Lung (tissue), 12 donors: ENCODE results near the gene ZFP91. TPM values are rescaled to one million over a fixed set of nuclear protein-coding genes. Genes with fewer than 3 reads are reported as not detected.

Experiments
- ATAC-seq: fragments of 200-7000 bp; cut with Tn5 transposase; one replicate; pipeline ENCODE4 v1.9.1; 2020; ENCODE audit warnings: moderate number of reproducible peaks; ENCODE audit not compliant: insufficient read depth, low FRiP score
- DNase-seq, 3 donors: peaks; one replicate each; pipeline ENCODE4 v3.0.0-alpha.2; 2013 to 2017
- H3K27ac ChIP-seq, 2 donors: one replicate each; pipeline ENCODE4 v1.5.1; 2013; ENCODE audit warnings: mild to moderate bottlenecking in 2 of 2, moderate library complexity in 2 of 2, control low read depth in 1 of 2, inconsistent platforms in 1 of 2, low read depth in 1 of 2, low read length in 1 of 2
- H3K27me3 ChIP-seq, 3 donors: one replicate each; pipeline ENCODE4 v1.5.1; 2013; ENCODE audit warnings: low read length in 2 of 3; ENCODE audit not compliant: control insufficient read depth in 3 of 3, insufficient read depth in 3 of 3
- H3K36me3 ChIP-seq, 4 donors: one replicate each; pipeline ENCODE4 v1.5.1; 2013; ENCODE audit warnings: low read length in 4 of 4, mild to moderate bottlenecking in 1 of 4, moderate library complexity in 1 of 4; ENCODE audit not compliant: control insufficient read depth in 4 of 4, insufficient read depth in 4 of 4
- H3K4me1 ChIP-seq, 5 donors: one replicate each; pipeline ENCODE4 v1.5.1; 2013; ENCODE audit warnings: low read length in 5 of 5, mild to moderate bottlenecking in 2 of 5, moderate library complexity in 1 of 5; ENCODE audit not compliant: control insufficient read depth in 5 of 5, insufficient read depth in 5 of 5
- H3K4me3 ChIP-seq: one replicate; pipeline ENCODE4 v1.5.1; 2013; ENCODE audit warnings: mild to moderate bottlenecking, control low read depth, moderate library complexity
- H3K9ac ChIP-seq, 2 donors: one replicate each; pipeline ENCODE4 v1.5.1; 2013; ENCODE audit warnings: low read length in 2 of 2, control low read depth in 1 of 2; ENCODE audit not compliant: insufficient read depth in 1 of 2
- H3K9me3 ChIP-seq, 4 donors: one replicate each; pipeline ENCODE4 v1.5.1; 2013; ENCODE audit warnings: low read length in 3 of 4, mild to moderate bottlenecking in 1 of 4, moderate library complexity in 1 of 4; ENCODE audit not compliant: control insufficient read depth in 4 of 4, insufficient read depth in 3 of 4
- CTCF ChIP-seq: IDR thresholded peaks from 2 replicates; pipeline ENCODE4 v1.5.1; 2012; ENCODE audit warnings: mild to moderate bottlenecking; ENCODE audit errors: control extremely low read depth, extremely low read depth
- WGBS, 2 donors: extraction: QIAGEN DNeasy Blood & Tissue Kit; methylation state at CpG; one replicate each; pipeline ENCODE4 v1.1.7; 2013; 5-methylcytosine and 5-hydroxymethylcytosine counted together
- polyA plus RNA-seq, 2 donors: library from polyadenylated mRNA; stranded (reverse); fragments of 200-250 nt; gene quantifications; one replicate each; pipeline ENCODE4 v1.2.1, GENCODE V29; 2013
- total RNA-seq, 2 donors: library from RNA; depleted of rRNA in 1 of 2; stranded (reverse); fragments of >200 nt in 1 of 2; gene quantifications; one replicate each; pipeline ENCODE4 v1.2.1, GENCODE V29; 2014 to 2021
- donor health status: control.
- donor health status: control.
- donor health status: Bipolar disorder and iron deficiency.
- donor health status: healthy.
- donor health status: DM: yes; HTN: yes; CAD: no.

Gene ZFP91
- total and polyA plus RNA-seq, 4 donors, result 11.1 to 47.0 (median 31.2) TPM

DNA sequence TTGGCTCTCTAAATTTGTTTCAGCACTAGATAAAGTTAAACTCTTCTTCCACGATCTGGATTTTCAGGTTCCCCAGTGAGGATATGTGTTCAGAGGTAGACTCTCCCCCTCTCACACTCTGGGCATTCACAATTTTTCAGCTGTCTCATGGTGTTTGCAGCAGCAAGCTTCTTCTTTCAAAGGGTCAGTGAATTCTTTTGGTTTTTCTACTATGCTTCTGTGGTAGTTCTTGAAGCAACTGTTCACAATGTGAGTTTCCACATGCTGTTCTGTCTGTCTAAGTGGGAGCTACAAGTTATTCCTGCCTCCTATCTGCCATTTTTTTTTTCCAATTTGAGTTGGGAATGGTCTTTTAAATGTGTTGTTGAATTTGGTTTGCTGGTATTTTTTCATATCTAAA is 69.0 kb downstream of the ZFP91 start:
- Histone ChIP-seq H3K4me1 (peaks cover 0 to 4% (median 0%) of the 10 kb centered on the region in 5 donors), H3K9ac (no peak overlapping the region), H3K27ac (no peak overlapping the region), H3K36me3 (no peaks in the 10 kb centered on the region), H3K4me3 (no peak overlapping the region), H3K27me3 (no peaks in the 10 kb centered on the region), H3K9me3 (peaks cover 0 to 13% (median 1%) of the 10 kb centered on the region in 4 donors)
- ATAC-seq, result no peak
- TF ChIP-seq CTCF, result no peak
- WGBS, 2 donors, result 61 to 81% methylated on average over 1 of the region's 1 CpG
- DNase-seq, result no peak

GRCh38 chr11:58649623-58650022 is 70.8 kb downstream of the ZFP91 start:
- no peak for DNase-seq
- TF ChIP-seq CTCF, result no peak

DNA sequence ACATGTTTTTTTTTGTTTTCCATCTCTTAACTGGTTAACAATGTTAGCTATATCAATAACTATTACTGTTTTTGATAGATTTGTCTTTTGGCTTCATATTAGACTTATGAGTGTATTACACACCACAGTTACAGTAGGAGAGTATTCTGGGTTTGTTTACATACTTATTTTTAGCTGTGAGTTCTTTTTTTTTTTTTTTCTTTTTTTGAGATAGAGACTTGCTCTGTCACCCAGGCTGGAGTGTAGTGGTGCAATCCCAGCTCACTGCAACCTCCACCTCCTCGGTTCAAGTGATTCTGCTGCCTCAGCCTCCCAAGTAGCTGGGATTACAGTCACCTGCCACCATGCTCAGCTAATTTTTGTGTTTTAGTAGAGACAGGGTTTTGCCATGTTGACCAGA is 71.6 kb downstream of the ZFP91 start:
- WGBS, 2 donors, result 54 to 86% methylated on average over 1 of the region's 1 CpG
- H3K4me3 ChIP-seq, result no peak overlapping the region
- DNase-seq (no peak), ATAC-seq (no peak)
- H3K9ac ChIP-seq, result no peak overlapping the region
- peaks cover 0 to 4% (median 0%) of the 10 kb centered on the region in 5 donors for H3K4me1 ChIP-seq
- no peak overlapping the region for H3K27ac ChIP-seq
- H3K27me3 ChIP-seq, result no peaks in the 10 kb centered on the region
- peaks cover 0 to 11% (median 1%) of the 10 kb centered on the region in 4 donors for H3K9me3 ChIP-seq
- no peak for TF ChIP-seq CTCF
- no peaks in the 10 kb centered on the region for H3K36me3 ChIP-seq

More at GRCh38 chr11:58649623-58650022, 70.8 kb downstream of the ZFP91 start:
- no peaks in the 10 kb centered on the region for H3K27me3 ChIP-seq
- H3K9ac ChIP-seq, result no peak overlapping the region
- H3K4me3 ChIP-seq, result no peak overlapping the region
- H3K9me3 ChIP-seq, result peaks cover 0 to 13% (median 1%) of the 10 kb centered on the region in 4 donors
- no peaks in the 10 kb centered on the region for H3K36me3 ChIP-seq
- H3K4me1 ChIP-seq, result peaks cover 0 to 4% (median 0%) of the 10 kb centered on the region in 5 donors
- no peak for ATAC-seq
- no peak overlapping the region for H3K27ac ChIP-seq

GRCh38 chr11:58652726-58653280 is 73.9 kb downstream of the ZFP91 start:
- no peak overlapping the region for H3K27ac ChIP-seq
- 71% methylated on average over 2 of the region's 2 CpGs for WGBS, 2 donors
- H3K9me3 ChIP-seq, result no peaks in the 10 kb centered on the region
- H3K36me3 ChIP-seq, result no peaks in the 10 kb centered on the region
- DNase-seq (no peak), ATAC-seq (no peak)
- no peak overlapping the region for H3K9ac ChIP-seq
- peaks cover 0 to 4% (median 0%) of the 10 kb centered on the region in 5 donors for H3K4me1 ChIP-seq
- H3K27me3 ChIP-seq, result no peaks in the 10 kb centered on the region
- no peak for TF ChIP-seq CTCF
- no peak overlapping the region for H3K4me3 ChIP-seq
